ENCODE results near the gene WDR18.

DNA sequence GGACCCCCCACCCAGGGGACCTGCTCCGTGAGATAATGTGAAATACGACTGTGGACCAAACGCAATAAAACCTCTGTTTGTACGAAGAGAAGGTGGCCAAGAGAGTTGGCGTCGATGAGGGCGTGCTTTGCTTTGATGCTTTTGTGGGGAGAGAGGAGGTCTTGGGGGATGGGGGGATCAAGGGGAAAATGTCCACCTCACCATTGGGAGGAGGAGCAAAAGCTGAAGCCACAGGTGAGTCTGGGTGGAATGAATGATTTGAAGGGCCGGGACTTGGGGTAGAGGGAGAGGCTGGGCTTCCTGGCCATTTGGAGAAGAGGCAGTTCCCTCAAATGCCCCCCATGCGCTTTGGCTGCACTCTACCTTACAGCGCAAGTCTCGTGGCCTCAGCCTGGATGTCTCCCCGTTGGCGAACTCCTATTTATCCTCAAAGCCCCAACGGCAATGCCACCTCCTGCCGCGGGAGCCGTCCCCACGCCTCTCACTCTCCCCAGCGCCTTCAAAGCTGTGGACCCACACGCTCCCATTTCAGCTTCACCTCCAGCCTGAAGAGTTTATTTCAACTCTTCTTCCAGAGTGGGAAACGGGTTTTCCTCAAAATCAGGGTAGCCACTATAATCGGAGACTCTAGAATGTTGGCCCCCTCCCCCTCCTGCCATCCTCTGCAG, 55.0 kb downstream of the WDR18 start:
- no peak for TF ChIP-seq POLR2AphosphoS5 (IDR thresholded peaks at IDR 0.05; ENCODE audit: borderline replicate concordance, low read depth, low read length)
- no peak for TF ChIP-seq EZH2 (IDR thresholded peaks at IDR 0.05)
- no peak for TF ChIP-seq FOXP2 (optimal IDR thresholded peaks at IDR 0.05; ENCODE audit: control extremely low read depth, extremely low read length, insufficient read depth)

All from SK-N-MC (cell line).